Gastrocnemius medialis (tissue), 4 donors: ENCODE data around the gene CXADR. TPM values are rescaled to one million over a fixed set of nuclear protein-coding genes. Genes with fewer than 3 reads are reported as not detected.

ENCODE experiments used
- ATAC-seq, 2 donors: fragments of 150-250 bp; one replicate each; pipeline ENCODE4 v1.9.1; 2016
- DNase-seq, 2 donors: peaks; one replicate each; pipeline ENCODE4 v3.0.0-alpha.2; 2019
- H3K27ac ChIP-seq, 4 donors: fragments of 200-600 bp; sonication (generic); 1 replicate in 1 of 4; 2 replicates in 3 of 4; pipeline ENCODE4 v1.5.1; 2016 to 2018; ENCODE audit warnings: mild to moderate bottlenecking in 2 of 4, moderate library complexity in 1 of 4
- H3K27me3 ChIP-seq, 3 donors: fragments of 200-600 bp; sonication (generic) in 2 of 3; 1 replicate in 1 of 3; 2 replicates in 2 of 3; pipeline versions ENCODE4 v1.5.1 to v1.6.0; 2016 to 2019; ENCODE audit warnings: mild to moderate bottlenecking in 1 of 3, moderate library complexity in 1 of 3
- H3K36me3 ChIP-seq, 2 donors: fragments of 200-600 bp; sonication (generic) in 1 of 2; one replicate each; pipeline ENCODE4 v1.5.1; 2017 to 2018
- H3K4me1 ChIP-seq, 2 donors: fragments of 200-600 bp; sonication (generic) in 1 of 2; one replicate each; pipeline ENCODE4 v1.5.1; 2016 to 2017; ENCODE audit warnings: mild to moderate bottlenecking in 2 of 2
- H3K4me3 ChIP-seq, 4 donors: fragments of 200-600 bp; sonication (generic) in 3 of 4; 1 replicate in 1 of 4; 2 replicates in 3 of 4; pipeline ENCODE4 v1.5.1; 2016 to 2019; ENCODE audit warnings: mild to moderate bottlenecking in 2 of 4
- H3K9me3 ChIP-seq, 3 donors: fragments of 200-600 bp; sonication (generic) in 2 of 3; 1 replicate in 1 of 3; 2 replicates in 2 of 3; pipeline ENCODE4 v1.5.1; 2016 to 2019
- POLR2A ChIP-seq, 2 donors: fragments of 450-650 bp; IDR thresholded peaks; one replicate each; pipeline ENCODE4 v1.6.1; 2017; ENCODE audit warnings: antibody characterized with exemption in 2 of 2, mild to moderate bottlenecking in 2 of 2, moderate library complexity in 2 of 2
- in situ Hi-C, 4 donors: fragments of 200-750 bp; cut with MboI; loops; one replicate each; pipeline versions ENCODE4 v1.15.0 to v1.8.0; 2017; ENCODE audit warnings: low sequenced_read_pairs in 4 of 4
- intact Hi-C: fragments of 100-400 bp; cut with DNase I; formaldehyde crosslinking; loops from one replicate; pipeline ENCODE4 v1.15.1; 2023; ENCODE audit warnings: low total_unique reads
- total RNA-seq, 4 donors: library from RNA; depleted of rRNA; stranded (reverse); fragments of >200 nt; gene quantifications; one replicate each; pipeline versions ENCODE4 v1.1.0 to v1.2.3, GENCODE V29; 2016
- TF ChIP-seq, protein P1 (sequence below), 5 experiments: fragments of 450-650 bp in 3 of 5; fragments of 200-600 bp in 2 of 5; sonication (generic) in 2 of 5; IDR thresholded peaks in 4 of 5; conservative IDR thresholded peaks in 1 of 5; 1 replicate in 4 of 5; 2 replicates in 1 of 5; pipeline ENCODE4 v1.5.1; 2016 to 2019; ENCODE audit warnings: antibody characterized with exemption in 5 of 5, mild to moderate bottlenecking in 3 of 5, moderate library complexity in 3 of 5

CXADR gene
- total RNA-seq, 4 donors from 2014 or later = 0.35 to 0.68 TPM; not detected in 2

DNA sequence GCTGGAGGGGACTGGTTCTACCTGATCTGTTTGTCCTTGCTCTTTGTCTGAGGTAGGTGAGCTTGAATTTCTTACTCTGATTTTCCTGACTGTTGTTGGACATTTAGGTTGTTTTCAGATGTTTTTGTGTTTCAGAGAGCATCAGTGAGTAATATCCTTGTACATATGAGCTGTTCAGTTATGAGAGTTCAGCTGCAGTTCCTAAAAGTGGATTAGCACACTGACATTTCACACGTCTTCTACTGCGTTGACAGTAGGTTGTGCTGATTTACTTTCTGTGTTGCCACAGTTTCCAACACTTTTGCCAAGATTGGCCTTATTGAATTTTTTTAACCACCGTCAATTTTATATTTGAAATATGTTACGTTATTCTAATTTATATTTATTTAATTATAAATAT, 27.7 kb downstream of the CXADR start:
- no peaks in the 10 kb centered on the region for H3K36me3 ChIP-seq
- intact Hi-C loops (no loop called here), in situ Hi-C loops (no loop called here)
- H3K27ac ChIP-seq = no peak overlapping the region
- no peaks in the 10 kb centered on the region for H3K27me3 ChIP-seq
- ATAC-seq (no peak), DNase-seq (no peak)
- no peak overlapping the region for H3K4me3 ChIP-seq
- H3K4me1 ChIP-seq = no peaks in the 10 kb centered on the region
- TF ChIP-seq, protein P1, sequence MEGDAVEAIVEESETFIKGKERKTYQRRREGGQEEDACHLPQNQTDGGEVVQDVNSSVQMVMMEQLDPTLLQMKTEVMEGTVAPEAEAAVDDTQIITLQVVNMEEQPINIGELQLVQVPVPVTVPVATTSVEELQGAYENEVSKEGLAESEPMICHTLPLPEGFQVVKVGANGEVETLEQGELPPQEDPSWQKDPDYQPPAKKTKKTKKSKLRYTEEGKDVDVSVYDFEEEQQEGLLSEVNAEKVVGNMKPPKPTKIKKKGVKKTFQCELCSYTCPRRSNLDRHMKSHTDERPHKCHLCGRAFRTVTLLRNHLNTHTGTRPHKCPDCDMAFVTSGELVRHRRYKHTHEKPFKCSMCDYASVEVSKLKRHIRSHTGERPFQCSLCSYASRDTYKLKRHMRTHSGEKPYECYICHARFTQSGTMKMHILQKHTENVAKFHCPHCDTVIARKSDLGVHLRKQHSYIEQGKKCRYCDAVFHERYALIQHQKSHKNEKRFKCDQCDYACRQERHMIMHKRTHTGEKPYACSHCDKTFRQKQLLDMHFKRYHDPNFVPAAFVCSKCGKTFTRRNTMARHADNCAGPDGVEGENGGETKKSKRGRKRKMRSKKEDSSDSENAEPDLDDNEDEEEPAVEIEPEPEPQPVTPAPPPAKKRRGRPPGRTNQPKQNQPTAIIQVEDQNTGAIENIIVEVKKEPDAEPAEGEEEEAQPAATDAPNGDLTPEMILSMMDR (IDR thresholded peaks at IDR 0.05 in 4 of 5, conservative IDR thresholded peaks at IDR 0.05 in 1 of 5) = no peak
- TF ChIP-seq POLR2A (IDR thresholded peaks at IDR 0.05) = no peak
- no peaks in the 10 kb centered on the region for H3K9me3 ChIP-seq

DNA sequence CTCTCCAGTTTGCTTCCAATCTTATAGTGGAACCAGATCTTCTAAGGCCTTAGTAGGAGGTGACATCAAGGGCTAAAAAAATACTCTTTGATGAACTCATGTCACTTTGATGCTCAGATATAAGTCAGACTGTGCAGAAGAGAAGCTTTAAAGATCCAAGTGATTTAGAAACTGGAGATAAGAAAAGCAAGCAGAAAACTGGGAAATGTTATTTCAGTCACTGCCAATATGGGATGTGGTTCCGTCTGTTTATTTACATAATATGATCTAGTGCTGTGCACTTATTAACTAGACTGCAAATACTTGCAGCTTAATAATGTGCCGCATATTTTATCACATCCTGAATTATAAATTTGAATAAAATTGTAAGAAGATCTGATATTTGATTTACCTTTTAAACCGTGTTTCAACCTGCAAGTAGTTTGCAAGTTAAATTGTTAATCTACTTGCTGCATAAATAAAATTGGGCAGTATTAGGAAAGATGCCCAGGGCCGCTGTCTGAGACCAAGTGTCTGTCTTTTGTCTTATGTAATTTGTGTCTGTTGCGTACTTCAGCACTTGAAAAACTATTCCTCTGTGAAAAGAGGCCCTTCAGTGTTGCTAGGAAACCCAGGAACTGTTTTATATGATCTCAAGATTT, 29.6 kb downstream of the CXADR start:
- Histone ChIP-seq H3K4me1 (no peaks in the 10 kb centered on the region), H3K36me3 (no peaks in the 10 kb centered on the region), H3K4me3 (no peak overlapping the region), H3K27ac (no peak overlapping the region), H3K27me3 (no peaks in the 10 kb centered on the region), H3K9me3 (no peaks in the 10 kb centered on the region)
- DNase-seq = no peak
- intact Hi-C loops (no loop called here), in situ Hi-C loops (no loop called here)
- TF ChIP-seq, protein P1 (IDR thresholded peaks at IDR 0.05 in 4 of 5, conservative IDR thresholded peaks at IDR 0.05 in 1 of 5) = no peak
- no peak for TF ChIP-seq POLR2A (IDR thresholded peaks at IDR 0.05)
- ATAC-seq = no peak

DNA sequence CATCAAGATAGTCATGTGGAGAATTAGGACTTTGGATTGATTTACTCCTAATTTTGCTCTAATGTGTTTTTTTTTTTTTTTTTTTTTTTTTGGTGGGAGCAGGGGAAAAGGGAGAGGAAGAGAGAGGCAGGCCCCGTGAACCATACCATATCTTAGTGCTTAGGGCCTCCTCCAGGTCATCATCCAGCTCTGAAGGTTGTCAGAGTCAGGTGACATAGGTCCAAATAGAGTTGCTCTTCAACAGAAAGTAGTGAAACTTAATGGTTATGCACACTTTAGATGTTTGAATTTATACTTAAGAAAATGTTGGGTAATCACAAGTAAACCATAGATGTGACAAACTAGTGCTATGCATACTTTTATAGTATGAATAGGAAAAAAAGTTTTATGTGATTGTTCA, 32.2 kb downstream of the CXADR start:
- no peaks in the 10 kb centered on the region for H3K36me3 ChIP-seq
- H3K27ac ChIP-seq = no peak overlapping the region
- in situ Hi-C loops (no loop called here), intact Hi-C loops (no loop called here)
- no peaks in the 10 kb centered on the region for H3K9me3 ChIP-seq
- no peak for ATAC-seq
- H3K4me3 ChIP-seq = no peak overlapping the region
- DNase-seq = no peak
- no peaks in the 10 kb centered on the region for H3K27me3 ChIP-seq
- H3K4me1 ChIP-seq = no peaks in the 10 kb centered on the region
- no peak for TF ChIP-seq POLR2A (IDR thresholded peaks at IDR 0.05)
- TF ChIP-seq, protein P1 (IDR thresholded peaks at IDR 0.05 in 4 of 5, conservative IDR thresholded peaks at IDR 0.05 in 1 of 5) = no peak

DNA sequence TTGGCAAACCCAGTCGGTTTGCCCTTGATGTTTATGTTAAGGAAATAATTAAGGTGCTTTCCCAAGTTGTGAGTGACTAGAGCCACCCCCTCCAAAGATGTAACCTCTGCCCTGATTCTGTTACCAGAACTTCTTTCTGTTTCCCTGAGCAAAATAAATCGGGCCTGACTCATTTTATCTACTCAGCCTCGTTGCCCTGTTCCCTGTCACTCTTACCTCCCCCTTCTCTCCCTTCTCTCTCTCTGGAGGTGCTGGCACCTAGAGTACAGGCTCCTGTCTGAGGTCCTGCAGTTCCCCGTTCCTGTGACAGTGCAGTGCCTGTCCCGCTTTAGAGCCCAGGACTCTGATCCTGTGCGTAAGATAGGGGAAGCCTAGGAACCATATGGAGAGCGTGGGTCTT, 35.4 kb downstream of the CXADR start:
- TF ChIP-seq, protein P1 (IDR thresholded peaks at IDR 0.05 in 4 of 5, conservative IDR thresholded peaks at IDR 0.05 in 1 of 5) = no peak
- no peak for TF ChIP-seq POLR2A (IDR thresholded peaks at IDR 0.05)
- intact Hi-C loops (no loop called here), in situ Hi-C loops (no loop called here)
- H3K27me3 ChIP-seq = no peaks in the 10 kb centered on the region
- H3K36me3 ChIP-seq = no peaks in the 10 kb centered on the region
- H3K9me3 ChIP-seq = no peaks in the 10 kb centered on the region
- ATAC-seq (no peak), DNase-seq (no peak)
- H3K4me1 ChIP-seq = no peaks in the 10 kb centered on the region
- H3K27ac ChIP-seq = no peak overlapping the region
- H3K4me3 ChIP-seq = no peak overlapping the region
